PC-9 (cell line): Measurements from ENCODE around the gene BICDL2.

Experiments used
- CTCF ChIP-seq: fragments of 200-600 bp; sonication (generic); conservative IDR thresholded peaks from 2 replicates; pipeline ENCODE4 v1.6.1; 2017; ENCODE audit warnings: mixed run types, antibody characterized with exemption, mild to moderate bottlenecking, moderate library complexity
- EZH2 ChIP-seq: fragments of 200-600 bp; sonication (generic); IDR thresholded peaks from 2 replicates; pipeline ENCODE4 v1.8.0; 2017; ENCODE audit warnings: antibody characterized with exemption, low read depth

- TF ChIP-seq CTCF, result no peak
- TF ChIP-seq EZH2, result no peak
These were observed 13.9 kb downstream of the BICDL2 start for GRCh38 chr16:3022684-3023414.
